Kidney epithelial cell (primary cell): ENCODE results near the gene C1R. TPM values are rescaled to one million over a fixed set of nuclear protein-coding genes. Genes with fewer than 3 reads are reported as not detected.

ENCODE experiments used
- DNase-seq: peaks from one replicate; pipeline ENCODE4 v3.0.0-alpha.2; 2010; ENCODE audit warnings: low read depth
- H3K27me3 ChIP-seq: 2 replicates; pipeline ENCODE4 v1.6.0; 2011; ENCODE audit warnings: low read length; ENCODE audit not compliant: control insufficient read depth, insufficient read depth
- H3K36me3 ChIP-seq: 2 replicates; pipeline ENCODE4 v1.5.1; 2011; ENCODE audit warnings: low read length; ENCODE audit not compliant: control insufficient read depth, insufficient read depth
- H3K4me3 ChIP-seq: 2 replicates; pipeline ENCODE4 v1.5.1; 2011; ENCODE audit warnings: low read depth, mild to moderate bottlenecking, control low read depth, low read length
- CTCF ChIP-seq: IDR thresholded peaks from 2 replicates; pipeline ENCODE4 v1.5.1; 2011; ENCODE audit warnings: mild to moderate bottlenecking, moderate library complexity, low read length, control low read depth, inconsistent platforms; ENCODE audit not compliant: insufficient read depth, poor library complexity, severe bottlenecking
- total RNA-seq: library from RNA; depleted of rRNA; stranded (reverse); fragments of >200 nt; gene quantifications from 2 replicates; pipeline ENCODE4 v1.2.3, GENCODE V29; 2015

C1R gene
- total RNA-seq, 1 donor from 2014 or later: 13.5 TPM

GRCh38 chr12:7083125-7083524 is 9.1 kb downstream of the C1R start:
- Histone ChIP-seq H3K36me3 (no peaks in the 10 kb centered on the region), H3K27me3 (no peaks in the 10 kb centered on the region), H3K4me3 (no peak overlapping the region)
- TF ChIP-seq CTCF: no peak
- no peak for DNase-seq

- TF ChIP-seq CTCF: no peak
- Histone ChIP-seq H3K4me3 (no peak overlapping the region), H3K27me3 (no peaks in the 10 kb centered on the region), H3K36me3 (no peaks in the 10 kb centered on the region)
- DNase-seq: no peak
These were observed 11.2 kb downstream of the C1R start for GRCh38 chr12:7081037-7081436.

GRCh38 chr12:7079826-7080125 is 12.5 kb downstream of the C1R start:
- Histone ChIP-seq H3K36me3 (no peaks in the 10 kb centered on the region), H3K4me3 (no peak overlapping the region), H3K27me3 (no peaks in the 10 kb centered on the region)
- DNase-seq: peak; percentile 42
- no peak for TF ChIP-seq CTCF

GRCh38 chr12:7078163-7078562 is 14.1 kb downstream of the C1R start:
- no peak for TF ChIP-seq CTCF
- no peak for DNase-seq
- Histone ChIP-seq H3K4me3 (no peak overlapping the region), H3K36me3 (no peaks in the 10 kb centered on the region), H3K27me3 (no peaks in the 10 kb centered on the region)

- H3K36me3 ChIP-seq: no peaks in the 10 kb centered on the region
- no peak for TF ChIP-seq CTCF
These were observed 15.8 kb downstream of the C1R start for GRCh38 chr12:7076493-7076892.

GRCh38 chr12:7075939-7076338 is 16.3 kb downstream of the C1R start:
- H3K36me3 ChIP-seq: no peaks in the 10 kb centered on the region
- no peaks in the 10 kb centered on the region for H3K27me3 ChIP-seq
- TF ChIP-seq CTCF: no peak
- no peak overlapping the region for H3K4me3 ChIP-seq
- DNase-seq: no peak

More at GRCh38 chr12:7076493-7076892, 15.8 kb downstream of the C1R start:
- DNase-seq: no peak
- no peaks in the 10 kb centered on the region for H3K27me3 ChIP-seq
- H3K4me3 ChIP-seq: no peak overlapping the region
